A204.1 (cell line): ENCODE data around the gene GAL.

ENCODE experiments used
- FAIRE-seq: peaks from 2 replicates; lab custom pipeline; 2012; peaks lifted over from hg19 to GRCh38; lab: Jason Lieb, UNC

Gene GAL

GRCh38 chr11:68682531-68682961 lies 1.8 kb upstream of the GAL start:
- FAIRE-seq, result no peak

- FAIRE-seq, result no peak
These were observed 1.2 kb upstream of the GAL start for GRCh38 chr11:68683121-68683520.

- FAIRE-seq, result no peak
These were observed 584 bp upstream of the GAL start for GRCh38 chr11:68683536-68684384.

- no peak for FAIRE-seq
These were observed 1.5 kb downstream of the GAL start for GRCh38 chr11:68685656-68686380.

GRCh38 chr11:68686486-68686885 lies 2.1 kb downstream of the GAL start:
- FAIRE-seq, result no peak

GRCh38 chr11:68687311-68687710 lies 3.0 kb downstream of the GAL start:
- no peak for FAIRE-seq

- no peak for FAIRE-seq
These were observed 3.6 kb downstream of the GAL start for GRCh38 chr11:68687986-68688385.

GRCh38 chr11:68688881-68689280 lies 4.5 kb downstream of the GAL start:
- no peak for FAIRE-seq

- no peak for FAIRE-seq
These were observed 5.6 kb downstream of the GAL start for GRCh38 chr11:68689737-68690625.

GRCh38 chr11:68690671-68691401 lies 6.5 kb downstream of the GAL start:
- no peak for FAIRE-seq

- no peak for FAIRE-seq
These were observed 7.0 kb downstream of the GAL start for GRCh38 chr11:68691402-68691784.

GRCh38 chr11:68692115-68692514 lies 7.8 kb downstream of the GAL start:
- FAIRE-seq, result no peak

GRCh38 chr11:68692871-68693483 lies 8.6 kb downstream of the GAL start:
- FAIRE-seq, result no peak

GRCh38 chr11:68693484-68693882 lies 9.1 kb downstream of the GAL start:
- no peak for FAIRE-seq

- FAIRE-seq, result no peak
These were observed 10.3 kb downstream of the GAL start for GRCh38 chr11:68694431-68695297.

GRCh38 chr11:68695531-68695930 lies 11.2 kb downstream of the GAL start:
- no peak for FAIRE-seq

- FAIRE-seq, result no peak
These were observed 14.6 kb downstream of the GAL start for GRCh38 chr11:68698993-68699392.

GRCh38 chr11:68704887-68705286 lies 20.5 kb downstream of the GAL start:
- no peak for FAIRE-seq

GRCh38 chr11:68707527-68707926 lies 23.2 kb downstream of the GAL start:
- FAIRE-seq, result no peak

GRCh38 chr11:68709062-68709461 lies 24.7 kb downstream of the GAL start:
- FAIRE-seq, result no peak
